Lung (tissue), 12 donors: Measurements from ENCODE around the gene PMPCA. TPM values are rescaled to one million over a fixed set of nuclear protein-coding genes. Genes with fewer than 3 reads are reported as not detected.

Experiments
- ATAC-seq: fragments of 200-7000 bp; cut with Tn5 transposase; one replicate; pipeline ENCODE4 v1.9.1; 2020; ENCODE audit warnings: moderate number of reproducible peaks; ENCODE audit not compliant: insufficient read depth, low FRiP score
- DNase-seq, 3 donors: peaks; one replicate each; pipeline ENCODE4 v3.0.0-alpha.2; 2013 to 2017
- H3K27ac ChIP-seq, 2 donors: one replicate each; pipeline ENCODE4 v1.5.1; 2013; ENCODE audit warnings: mild to moderate bottlenecking in 2 of 2, moderate library complexity in 2 of 2, control low read depth in 1 of 2, inconsistent platforms in 1 of 2, low read depth in 1 of 2, low read length in 1 of 2
- H3K27me3 ChIP-seq, 3 donors: one replicate each; pipeline ENCODE4 v1.5.1; 2013; ENCODE audit warnings: low read length in 2 of 3; ENCODE audit not compliant: control insufficient read depth in 3 of 3, insufficient read depth in 3 of 3
- H3K36me3 ChIP-seq, 4 donors: one replicate each; pipeline ENCODE4 v1.5.1; 2013; ENCODE audit warnings: low read length in 4 of 4, mild to moderate bottlenecking in 1 of 4, moderate library complexity in 1 of 4; ENCODE audit not compliant: control insufficient read depth in 4 of 4, insufficient read depth in 4 of 4
- H3K4me1 ChIP-seq, 5 donors: one replicate each; pipeline ENCODE4 v1.5.1; 2013; ENCODE audit warnings: low read length in 5 of 5, mild to moderate bottlenecking in 2 of 5, moderate library complexity in 1 of 5; ENCODE audit not compliant: control insufficient read depth in 5 of 5, insufficient read depth in 5 of 5
- H3K4me3 ChIP-seq: one replicate; pipeline ENCODE4 v1.5.1; 2013; ENCODE audit warnings: mild to moderate bottlenecking, control low read depth, moderate library complexity
- H3K9ac ChIP-seq, 2 donors: one replicate each; pipeline ENCODE4 v1.5.1; 2013; ENCODE audit warnings: low read length in 2 of 2, control low read depth in 1 of 2; ENCODE audit not compliant: insufficient read depth in 1 of 2
- H3K9me3 ChIP-seq, 4 donors: one replicate each; pipeline ENCODE4 v1.5.1; 2013; ENCODE audit warnings: low read length in 3 of 4, mild to moderate bottlenecking in 1 of 4, moderate library complexity in 1 of 4; ENCODE audit not compliant: control insufficient read depth in 4 of 4, insufficient read depth in 3 of 4
- whole genome bisulfite sequencing, 2 donors: extraction: QIAGEN DNeasy Blood & Tissue Kit; methylation state at CpG; one replicate each; pipeline ENCODE4 v1.1.7; 2013; 5-methylcytosine and 5-hydroxymethylcytosine counted together
- polyA plus RNA-seq, 2 donors: library from polyadenylated mRNA; stranded (reverse); fragments of 200-250 nt; gene quantifications; one replicate each; pipeline ENCODE4 v1.2.1, GENCODE V29; 2013
- total RNA-seq, 2 donors: library from RNA; depleted of rRNA in 1 of 2; stranded (reverse); fragments of >200 nt in 1 of 2; gene quantifications; one replicate each; pipeline ENCODE4 v1.2.1, GENCODE V29; 2014 to 2021
- TF ChIP-seq, protein P1 (sequence below): IDR thresholded peaks from 2 replicates; pipeline ENCODE4 v1.5.1; 2012; ENCODE audit warnings: mild to moderate bottlenecking; ENCODE audit errors: control extremely low read depth, extremely low read depth
- donor health status: control.
- donor health status: control.
- donor health status: Bipolar disorder and iron deficiency.
- donor health status: healthy.
- donor health status: DM: yes; HTN: yes; CAD: no.

Gene PMPCA
- total and polyA plus RNA-seq, 4 donors: 26.5 to 46.7 (median 40.5) TPM

DNA sequence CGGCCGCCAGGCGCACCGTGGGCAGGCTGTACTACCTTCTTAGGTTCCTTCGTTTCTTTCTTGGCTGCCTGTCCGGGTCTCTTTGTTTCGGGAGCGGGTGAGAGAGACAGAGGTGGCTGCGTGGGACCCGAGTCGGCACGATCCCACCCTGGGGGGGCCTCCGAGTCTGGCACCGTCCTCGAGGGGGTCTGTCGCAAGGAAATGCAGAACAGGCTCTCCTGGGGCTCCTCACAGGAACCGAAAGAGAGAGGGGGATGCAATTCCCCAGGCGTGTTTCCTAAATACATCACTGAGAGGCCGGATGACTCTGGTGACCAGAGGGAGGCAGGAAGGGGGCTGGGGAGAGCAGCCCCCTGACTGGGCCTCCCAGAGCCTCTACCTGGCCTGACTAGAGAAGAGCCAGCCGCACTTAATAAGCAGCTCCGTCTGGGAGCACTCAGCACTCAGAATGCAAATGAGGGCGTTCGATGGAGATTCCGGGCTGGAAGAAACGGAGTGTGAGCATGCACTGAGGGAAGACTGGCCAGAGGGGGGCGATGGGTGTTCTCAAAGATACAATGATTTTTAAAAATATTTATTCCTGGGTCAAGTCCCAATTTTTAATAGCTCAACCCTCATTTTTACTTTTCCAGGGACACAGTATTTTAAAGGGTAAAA lies 40.9 kb downstream of the PMPCA start:
- Histone ChIP-seq H3K27me3 (no peaks in the 10 kb centered on the region), H3K9me3 (no peaks in the 10 kb centered on the region), H3K36me3 (peaks cover 35 to 67% (median 45%) of the 10 kb centered on the region in 4 donors), H3K4me1 (no peaks in the 10 kb centered on the region), H3K9ac (no peak overlapping the region), H3K4me3 (no peak overlapping the region), H3K27ac (no peak overlapping the region)
- ATAC-seq: no peak
- TF ChIP-seq, protein P1, sequence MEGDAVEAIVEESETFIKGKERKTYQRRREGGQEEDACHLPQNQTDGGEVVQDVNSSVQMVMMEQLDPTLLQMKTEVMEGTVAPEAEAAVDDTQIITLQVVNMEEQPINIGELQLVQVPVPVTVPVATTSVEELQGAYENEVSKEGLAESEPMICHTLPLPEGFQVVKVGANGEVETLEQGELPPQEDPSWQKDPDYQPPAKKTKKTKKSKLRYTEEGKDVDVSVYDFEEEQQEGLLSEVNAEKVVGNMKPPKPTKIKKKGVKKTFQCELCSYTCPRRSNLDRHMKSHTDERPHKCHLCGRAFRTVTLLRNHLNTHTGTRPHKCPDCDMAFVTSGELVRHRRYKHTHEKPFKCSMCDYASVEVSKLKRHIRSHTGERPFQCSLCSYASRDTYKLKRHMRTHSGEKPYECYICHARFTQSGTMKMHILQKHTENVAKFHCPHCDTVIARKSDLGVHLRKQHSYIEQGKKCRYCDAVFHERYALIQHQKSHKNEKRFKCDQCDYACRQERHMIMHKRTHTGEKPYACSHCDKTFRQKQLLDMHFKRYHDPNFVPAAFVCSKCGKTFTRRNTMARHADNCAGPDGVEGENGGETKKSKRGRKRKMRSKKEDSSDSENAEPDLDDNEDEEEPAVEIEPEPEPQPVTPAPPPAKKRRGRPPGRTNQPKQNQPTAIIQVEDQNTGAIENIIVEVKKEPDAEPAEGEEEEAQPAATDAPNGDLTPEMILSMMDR: no peak
- WGBS, 2 donors: 92 to 93% methylated on average over 26 of the region's 26 CpGs
- DNase-seq: no peak

DNA sequence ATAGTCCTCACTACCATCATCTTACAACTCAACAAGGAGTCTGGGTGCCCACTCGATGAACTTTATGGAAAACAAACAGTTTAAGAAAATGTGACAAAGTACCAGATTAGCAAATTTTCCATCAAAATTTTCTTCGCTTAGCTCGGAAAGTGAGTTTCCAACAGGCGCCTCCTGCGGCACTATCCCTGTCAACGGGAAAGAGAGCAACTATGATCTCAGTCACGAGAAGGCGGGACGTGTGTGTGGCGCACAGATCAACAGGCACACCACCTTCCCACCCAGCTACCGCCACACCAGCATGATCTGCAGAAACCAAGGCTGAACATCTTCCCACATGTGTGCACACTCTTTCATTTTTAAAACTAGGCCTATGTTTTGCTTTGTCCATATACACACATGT lies 42.9 kb downstream of the PMPCA start:
- TF ChIP-seq, protein P1: no peak
- DNase-seq (no peak), ATAC-seq (no peak)
- peaks cover 30 to 69% (median 37%) of the 10 kb centered on the region in 4 donors for H3K36me3 ChIP-seq
- H3K4me3 ChIP-seq: no peak overlapping the region
- WGBS, 2 donors: 94 to 97% methylated on average over 11 of the region's 11 CpGs
- H3K9me3 ChIP-seq: no peaks in the 10 kb centered on the region
- no peaks in the 10 kb centered on the region for H3K4me1 ChIP-seq
- no peak overlapping the region for H3K9ac ChIP-seq
- H3K27me3 ChIP-seq: no peaks in the 10 kb centered on the region
- H3K27ac ChIP-seq: no peak overlapping the region

DNA sequence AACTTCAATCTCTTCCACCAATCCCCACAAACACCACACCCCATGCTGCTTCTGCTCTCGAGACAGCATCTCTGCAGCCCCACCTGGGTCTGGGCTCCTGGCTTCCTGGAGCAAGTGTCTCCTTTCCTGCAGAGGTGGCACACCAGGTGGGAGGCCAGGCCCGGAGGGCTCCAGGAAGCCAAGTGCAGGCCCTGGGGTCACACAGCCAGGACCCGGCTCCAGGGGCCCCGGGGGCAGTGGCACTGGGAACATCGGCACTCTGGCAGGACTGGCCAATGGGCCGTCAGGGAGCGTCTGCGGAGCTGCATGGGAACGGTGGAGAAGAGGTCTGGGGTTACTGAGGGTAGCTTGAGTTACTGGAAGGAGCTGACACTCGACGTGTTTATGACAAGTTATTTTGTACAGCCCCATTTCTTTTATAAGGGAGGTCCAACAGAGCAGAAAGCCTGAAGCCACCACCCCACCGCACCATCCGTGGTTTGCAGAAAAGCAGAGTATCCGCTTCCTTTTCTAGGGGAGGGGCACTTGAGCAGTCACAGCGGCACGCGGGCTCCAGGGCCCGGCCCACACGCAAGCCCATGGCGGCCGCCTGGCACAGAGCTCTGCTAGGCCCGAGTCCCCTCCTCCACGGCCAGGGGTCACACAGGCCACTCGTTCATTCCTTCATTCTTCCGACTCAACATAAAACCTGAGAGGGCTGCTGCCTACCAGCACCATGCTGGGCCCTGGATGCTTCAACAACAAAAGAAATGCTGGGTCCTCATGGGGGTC lies 43.8 kb downstream of the PMPCA start:
- ATAC-seq: no peak
- no peak overlapping the region for H3K9ac ChIP-seq
- H3K27me3 ChIP-seq: no peaks in the 10 kb centered on the region
- TF ChIP-seq, protein P1: no peak
- H3K27ac ChIP-seq: no peak overlapping the region
- WGBS, 2 donors: 91 to 94% methylated on average over 25 of the region's 25 CpGs
- no peaks in the 10 kb centered on the region for H3K4me1 ChIP-seq
- H3K4me3 ChIP-seq: no peak overlapping the region
- H3K9me3 ChIP-seq: no peaks in the 10 kb centered on the region
- peaks cover 28 to 68% (median 40%) of the 10 kb centered on the region in 4 donors for H3K36me3 ChIP-seq
- DNase-seq: no peak
